Psoas muscle (tissue), 8 donors: ENCODE results near the gene PTPN1. TPM values are rescaled to one million over a fixed set of nuclear protein-coding genes. Genes with fewer than 3 reads are reported as not detected.

Experiments
- ATAC-seq, 4 donors: fragments of 200-7000 bp; cut with Tn5 transposase; one replicate each; pipeline ENCODE4 v1.9.1; 2020; ENCODE audit warnings: moderate library complexity in 3 of 4, mild to moderate bottlenecking in 2 of 4
- DNase-seq, 2 donors: peaks; one replicate each; pipeline ENCODE4 v3.0.0-alpha.2; 2020
- H3K27ac ChIP-seq: fragments of 200-600 bp; one replicate; pipeline ENCODE4 v1.8.0; 2022
- H3K27me3 ChIP-seq, 3 donors: fragments of 200-600 bp in 1 of 3; one replicate each; pipeline versions ENCODE4 v1.6.1 to v1.8.0; 2013 to 2022; ENCODE audit warnings: low read length in 2 of 3, mild to moderate bottlenecking in 2 of 3, moderate library complexity in 1 of 3; ENCODE audit not compliant: insufficient read depth in 3 of 3
- H3K36me3 ChIP-seq, 2 donors: fragments of 200-600 bp in 1 of 2; one replicate each; pipeline versions ENCODE4 v1.6.1 to v1.8.0; 2013 to 2022; ENCODE audit warnings: low read depth in 1 of 2, mild to moderate bottlenecking in 1 of 2, moderate library complexity in 1 of 2; ENCODE audit not compliant: insufficient read depth in 1 of 2
- H3K4me1 ChIP-seq: fragments of 200-600 bp; one replicate; pipeline ENCODE4 v1.8.0; 2022
- H3K4me3 ChIP-seq: fragments of 200-600 bp; one replicate; pipeline ENCODE4 v1.8.0; 2022; ENCODE audit warnings: mild to moderate bottlenecking
- H3K9me3 ChIP-seq: fragments of 200-600 bp; one replicate; pipeline ENCODE4 v1.8.0; 2022
- CTCF ChIP-seq: fragments of 200-600 bp; IDR thresholded peaks from one replicate; pipeline ENCODE4 v1.8.0; 2022; ENCODE audit warnings: antibody characterized with exemption
- WGBS, 3 donors: extraction: QIAGEN DNeasy Blood & Tissue Kit; methylation state at CpG; one replicate each; pipeline versions ENCODE4 v1.1.6 to v1.1.7; 2013; 5-methylcytosine and 5-hydroxymethylcytosine counted together
- intact Hi-C, 2 donors: fragments of 100-400 bp; cut with DNase I; formaldehyde crosslinking; loops; one replicate each; pipeline versions ENCODE4 v1.11.0 to v1.14.2; 2022
- long read RNA-seq, 2 donors: library from polyadenylated mRNA; unstranded; transcript quantifications; one replicate each; pipeline ENCODE4 v2.0.0, GENCODE V29; 2021
- polyA plus RNA-seq, 3 donors: library from polyadenylated mRNA; stranded (reverse); fragments of 200-250 nt; gene quantifications; one replicate each; pipeline ENCODE4 v1.2.3, GENCODE V29; 2013
- total RNA-seq, 4 donors: library from RNA; stranded (reverse); fragmentation: NEBNext Ultra II Directional in 2 of 4; extraction: Animal tissue kit (Norgen Biotek cat#: 25700) in 2 of 4; gene quantifications; one replicate each; pipeline versions ENCODE4 v1.2.1 to v1.2.4, GENCODE V29; 2021 to 2023
- donor health status: healthy with polysubstance abuse.
- donor health status: DM: no; HTN: no; CAD: no; lungs with moderate emphysema.
- donor health status: Bipolar disorder and iron deficiency.
- donor health status: healthy.
- donor health status: DM: yes; HTN: yes; CAD: no.
- donor health status: DM: no; HTN: no; CAD: no.
- donor health status: DM: no; HTN: no; CAD: no.
- donor health status: DM: yes; HTN: yes; CAD: no.

Gene PTPN1
- total RNA-seq (100 to 1,000 TPM in 1 of 4 donors, 10 to 100 TPM in 3; 29.7 to 112 (median 56.3) TPM), polyA plus RNA-seq (100 to 1,000 TPM in 1 of 3 donors, 10 to 100 TPM in 2; 28.7 to 107 (median 46.1) TPM)
- long read RNA-seq, donor 1, full-length matches to known transcripts, result 6 of 14 reads
- long read RNA-seq, donor 1, partial matches to known transcripts, result 4 of 14 reads
- long read RNA-seq, donor 1, other reads (novel, unspliced or antisense), result 4 of 14 reads
- long read RNA-seq, donor 2, full-length matches to known transcripts, result 14 of 45 reads
- long read RNA-seq, donor 2, partial matches to known transcripts, result 24 of 45 reads
- long read RNA-seq, donor 2, other reads (novel, unspliced or antisense), result 7 of 45 reads

- Histone ChIP-seq H3K36me3 (peaks cover 0 to 3% of the 10 kb centered on the region in 2 donors), H3K4me3 (peak within 1 kb of the TSS; percentile 99), H3K9me3 (no peaks in the 10 kb centered on the region), H3K4me1 (peaks cover 44% of the 10 kb centered on the region), H3K27ac (peak within 1 kb of the TSS; percentile 98), H3K27me3 (no peaks in the 10 kb centered on the region)
- peak; percentile 99 for DNase-seq
- intact Hi-C loops, result loop anchor here in 1 of 2 donors (2.0 kb wide), 1 partner anchor 65 kb away; no protein-coding TSS in a partner anchor
- ATAC-seq, result peak; percentile 88 to 96 (median 91)
- TF ChIP-seq CTCF, result no peak
- 0 to 1% (median 1%) methylated on average over 58 to 64 of the region's 64 CpGs for WGBS, 3 donors
Measured at GRCh38 chr20:50509923-50510705, at the start of gene PTPN1. TSS of gene PTPN1 (plus strand) at chr20:50510383. CDS start at chr20:50510528, 145 bp downstream.

- Histone ChIP-seq H3K27me3 (no peaks in the 10 kb centered on the region), H3K9me3 (no peaks in the 10 kb centered on the region), H3K4me1 (peaks cover 19% of the 10 kb centered on the region), H3K4me3 (no peak overlapping the region), H3K27ac (peak overlapping the region; percentile 71), H3K36me3 (no peaks in the 10 kb centered on the region)
- peak; percentile 93 for TF ChIP-seq CTCF
- DNase-seq, result peak; percentile 91 to 95
- WGBS, 3 donors, result 11 to 21% (median 14%) methylated on average over 13 of the region's 13 CpGs
- peak; percentile 89 to 94 (median 91) for ATAC-seq
- intact Hi-C loops, result loop anchor here (2.0 to 10.0 kb wide), 5 partner anchors 60 to 346 kb away; partner anchors contain the start of gene UBE2V1 (in 1 of the 2)
Measured at GRCh38 chr20:50460608-50461267, 49.4 kb upstream of the PTPN1 start.

- intact Hi-C loops, result loop anchor here (1.0 to 10.0 kb wide), 4 partner anchors 115 to 347 kb away; partner anchors contain the start of gene UBE2V1 (in 1 of the 2)
- H3K27me3 ChIP-seq, result no peaks in the 10 kb centered on the region
- H3K4me1 ChIP-seq, result peaks cover 19% of the 10 kb centered on the region
- H3K27ac ChIP-seq, result peak overlapping the region; percentile 43
- 50 to 53% (median 50%) methylated on average over 10 of the region's 10 CpGs for WGBS, 3 donors
- DNase-seq (no peak), ATAC-seq (peak; percentile 7 to 40 (median 22))
- TF ChIP-seq CTCF, result no peak
- no peaks in the 10 kb centered on the region for H3K36me3 ChIP-seq
- H3K4me3 ChIP-seq, result no peak overlapping the region
- H3K9me3 ChIP-seq, result no peaks in the 10 kb centered on the region
Measured at GRCh38 chr20:50462093-50462690, 48.0 kb upstream of the PTPN1 start.

GRCh38 chr20:50464026-50464724, 46.0 kb upstream of the PTPN1 start:
- peak overlapping the region; percentile 1 for H3K27ac ChIP-seq
- H3K4me3 ChIP-seq, result peak overlapping the region; percentile 49
- no peaks in the 10 kb centered on the region for H3K36me3 ChIP-seq
- no peaks in the 10 kb centered on the region for H3K9me3 ChIP-seq
- ATAC-seq (peak; percentile 63 to 78 (median 70)), DNase-seq (peak; percentile 59 to 77)
- no peaks in the 10 kb centered on the region for H3K27me3 ChIP-seq
- intact Hi-C loops, result loop anchor here (2.0 to 10.0 kb wide), 4 partner anchors 113 to 349 kb away; partner anchors contain the start of gene UBE2V1 (in 1 of the 2)
- peak; percentile 83 for TF ChIP-seq CTCF
- H3K4me1 ChIP-seq, result peaks cover 19% of the 10 kb centered on the region
- 17 to 26% (median 18%) methylated on average over 21 of the region's 21 CpGs for WGBS, 3 donors
